Testis (tissue), 2 donors: ENCODE measurements around the gene RYR1.

ENCODE experiments used
- CTCF ChIP-seq, 3 experiments: fragments of 450-650 bp in 2 of 3; fragments of 200-600 bp in 1 of 3; sonication (generic) in 1 of 3; IDR thresholded peaks; one replicate each; pipeline ENCODE4 v1.5.1; 2016 to 2019; ENCODE audit warnings: antibody characterized with exemption in 3 of 3, mild to moderate bottlenecking in 2 of 3, moderate library complexity in 1 of 3
- POLR2A ChIP-seq: fragments of 450-650 bp; IDR thresholded peaks from one replicate; pipeline ENCODE4 v1.6.1; 2017; ENCODE audit warnings: antibody characterized with exemption, mild to moderate bottlenecking, moderate library complexity

- TF ChIP-seq CTCF (IDR thresholded peaks at IDR 0.05) (no peak), POLR2A (no peak)
Observed at GRCh38 chr19:38559428-38560401, 126.2 kb downstream of the RYR1 start.
